RCC 7860 (cell line): Measurements from ENCODE around the gene MINDY4.
A peak's percentile ranks its signal among the peaks of the same experiment; 100 is the strongest.

Source experiments
- DNase-seq: peaks from one replicate; pipeline ENCODE4 v3.0.0-alpha.2; 2015; ENCODE audit warnings: low spot score
- FAIRE-seq: peaks from 2 replicates; lab custom pipeline; 2012; peaks lifted over from hg19 to GRCh38; lab: Jason Lieb, UNC

MINDY4 gene

DNA sequence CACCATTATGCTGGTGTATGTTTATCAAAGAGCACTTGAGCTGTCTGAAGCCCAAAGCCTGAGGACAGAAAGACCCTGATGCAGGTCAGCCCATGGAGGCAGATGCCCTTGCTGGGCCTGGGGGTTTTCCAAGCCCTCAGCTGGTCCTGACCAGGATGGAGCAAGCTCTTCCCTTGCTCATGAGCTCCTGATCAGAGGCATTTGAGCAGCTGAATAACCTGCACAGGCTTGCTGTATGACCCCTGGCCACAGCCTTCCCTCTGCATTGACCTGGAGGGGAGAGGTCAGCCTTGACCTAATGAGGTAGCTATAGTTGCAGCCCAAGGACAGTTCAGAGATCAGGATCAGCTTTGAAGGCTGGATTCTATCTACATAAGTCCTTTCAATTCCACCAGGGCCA, 153.4 kb downstream of the MINDY4 start:
- DNase-seq (no peak), FAIRE-seq (no peak)

DNA sequence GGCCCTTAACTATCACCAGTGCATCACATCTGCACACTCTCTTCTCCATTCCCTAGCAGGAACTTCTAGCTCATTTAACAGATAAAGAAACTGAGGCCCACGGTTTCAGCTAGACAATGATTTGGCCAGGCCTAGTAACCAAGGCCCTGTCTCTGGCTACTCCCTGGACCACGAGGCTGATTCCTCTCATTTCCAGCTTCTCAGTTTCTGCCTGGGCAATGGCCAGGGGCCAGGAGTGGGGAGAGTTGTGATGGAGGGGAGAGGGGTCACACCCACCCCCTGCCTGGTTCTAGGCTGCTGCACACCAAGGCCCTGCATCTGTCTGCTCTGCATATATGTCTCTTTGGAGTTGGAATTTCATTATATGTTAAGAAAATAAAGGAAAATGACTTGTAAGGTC, 153.9 kb downstream of the MINDY4 start:
- no peak for DNase-seq
- no peak for FAIRE-seq

DNA sequence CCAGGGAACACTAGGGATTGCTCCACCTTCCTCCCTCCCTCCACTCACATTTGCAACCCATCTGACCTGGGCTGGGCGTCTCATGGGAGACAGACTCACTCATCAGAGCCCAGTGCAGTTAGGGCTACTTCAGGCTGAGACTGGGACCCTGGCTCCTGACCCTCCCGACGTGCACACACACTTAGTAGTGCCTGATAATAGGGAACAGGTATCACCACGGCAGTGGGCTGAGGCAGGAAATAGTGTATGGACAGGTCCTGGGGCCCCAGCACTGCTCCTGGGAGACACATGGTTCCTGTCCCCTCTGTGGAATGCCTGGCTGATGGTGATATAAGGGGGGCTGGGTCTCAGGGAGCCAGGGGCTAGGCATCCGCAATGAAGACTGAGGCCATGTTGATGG, 154.7 kb downstream of the MINDY4 start:
- FAIRE-seq, result no peak
- no peak for DNase-seq

DNA sequence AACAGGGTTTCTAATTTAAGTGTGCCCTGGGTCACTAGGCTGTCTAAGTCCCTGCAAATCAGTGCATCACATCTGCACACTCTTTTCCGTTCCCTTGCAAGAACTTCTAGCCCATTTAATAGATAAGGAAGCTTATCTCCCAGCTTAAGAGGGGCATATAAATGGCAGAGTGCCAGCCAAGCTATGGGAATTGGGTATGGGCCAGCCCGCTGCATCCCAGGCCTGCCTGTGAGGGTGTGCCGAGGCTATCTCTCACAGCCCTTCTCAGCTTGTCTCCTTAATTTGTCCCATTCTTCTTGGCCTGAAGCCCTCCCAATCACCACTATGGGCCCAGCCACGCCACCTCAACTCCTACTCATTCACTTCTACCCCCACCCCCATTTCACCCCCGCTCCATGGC, 155.1 kb downstream of the MINDY4 start:
- no peak for FAIRE-seq
- DNase-seq, result no peak

DNA sequence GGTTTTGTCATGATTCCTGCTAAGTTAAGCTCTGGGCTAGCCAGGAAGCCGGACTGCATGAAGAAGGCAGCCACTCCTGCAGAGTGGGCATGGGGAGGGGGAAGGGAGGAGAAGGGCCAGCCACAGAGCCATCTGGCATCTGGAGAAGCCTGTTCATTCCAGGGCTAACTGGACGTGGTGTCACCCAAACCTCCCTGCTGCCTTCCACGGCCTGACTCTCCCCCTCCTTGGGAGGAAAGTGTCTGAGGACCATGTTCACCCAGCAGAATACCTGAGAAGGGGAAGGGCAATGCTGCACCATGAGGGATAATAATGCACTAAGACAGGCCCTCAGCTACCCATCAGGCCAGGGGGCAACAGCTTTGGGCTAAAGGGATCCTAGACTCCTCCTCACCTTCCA, 155.8 kb downstream of the MINDY4 start:
- FAIRE-seq, result no peak
- DNase-seq, result no peak

DNA sequence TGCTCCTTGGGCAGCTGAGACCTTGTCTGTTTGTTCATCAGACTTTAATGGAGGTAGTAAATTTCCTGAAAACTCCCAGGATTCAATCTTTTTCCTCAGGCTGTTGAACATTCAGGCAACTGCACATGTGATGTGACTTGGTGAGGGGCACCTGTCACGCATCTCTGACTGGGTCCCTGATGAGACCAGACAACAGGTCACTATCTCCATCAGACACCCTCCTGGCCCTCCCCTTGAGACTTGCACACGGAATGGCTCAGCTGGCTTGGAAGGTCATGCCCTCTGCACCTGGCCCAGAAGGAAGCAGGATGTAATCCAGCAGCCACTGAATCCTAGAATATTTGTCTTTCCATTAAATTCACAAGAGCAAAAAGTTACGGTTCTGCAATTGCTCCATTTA, 156.3 kb downstream of the MINDY4 start:
- FAIRE-seq, result no peak

DNA sequence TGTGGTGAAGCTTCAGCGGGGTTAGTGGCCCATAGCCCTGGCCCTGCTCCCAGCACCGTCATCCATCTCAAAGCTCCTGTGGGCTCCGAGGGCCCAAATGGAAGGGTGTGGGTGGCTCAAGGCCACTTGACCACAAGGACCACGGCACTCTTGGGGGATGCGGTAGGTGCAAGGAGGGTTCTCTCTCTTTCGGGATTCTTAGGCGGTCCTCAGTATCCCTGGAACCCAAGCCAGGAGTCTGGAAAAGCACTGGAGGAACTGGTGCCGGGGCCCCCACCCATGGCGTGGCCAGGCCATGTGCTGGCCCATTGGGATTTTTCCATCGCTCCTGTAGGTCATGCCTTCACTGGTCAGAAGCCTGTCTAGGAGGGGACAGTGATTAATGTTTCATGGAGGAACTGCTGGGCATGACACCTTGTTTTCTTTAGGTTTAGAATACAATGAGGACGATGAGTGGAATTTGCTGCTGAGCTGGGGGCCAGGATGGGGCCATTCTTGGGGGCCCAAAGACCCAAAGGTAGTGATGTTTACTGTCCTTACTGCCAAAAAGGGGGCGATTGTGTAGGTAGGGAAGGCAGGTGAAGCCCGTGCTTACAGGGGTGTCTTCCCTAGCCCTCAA, 157.1 kb downstream of the MINDY4 start:
- no peak for FAIRE-seq
- DNase-seq, result no peak

More for the DNA sequence above, 156.3 kb downstream of the MINDY4 start:
- no peak for DNase-seq

DNA sequence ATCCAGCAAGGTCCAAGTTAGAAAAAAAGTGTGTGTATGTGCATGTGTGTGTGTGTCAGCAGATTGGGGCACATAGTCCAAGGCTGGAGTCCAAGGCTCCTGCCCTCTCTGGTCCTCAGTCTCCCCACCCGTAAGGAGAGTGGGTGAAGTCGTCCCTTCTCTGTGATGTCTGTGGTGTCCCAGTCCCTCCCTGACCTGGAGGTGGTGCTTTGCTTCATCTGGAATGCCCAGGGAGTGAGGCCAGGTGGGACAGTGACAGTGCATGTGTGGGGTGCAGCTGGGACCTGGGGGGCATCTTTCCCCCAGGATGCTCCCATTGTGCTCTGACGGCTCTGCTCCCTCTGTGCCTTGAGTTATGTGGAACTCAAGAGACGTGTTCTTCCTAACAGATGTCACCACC, 158.5 kb downstream of the MINDY4 start:
- DNase-seq (no peak), FAIRE-seq (no peak)

DNA sequence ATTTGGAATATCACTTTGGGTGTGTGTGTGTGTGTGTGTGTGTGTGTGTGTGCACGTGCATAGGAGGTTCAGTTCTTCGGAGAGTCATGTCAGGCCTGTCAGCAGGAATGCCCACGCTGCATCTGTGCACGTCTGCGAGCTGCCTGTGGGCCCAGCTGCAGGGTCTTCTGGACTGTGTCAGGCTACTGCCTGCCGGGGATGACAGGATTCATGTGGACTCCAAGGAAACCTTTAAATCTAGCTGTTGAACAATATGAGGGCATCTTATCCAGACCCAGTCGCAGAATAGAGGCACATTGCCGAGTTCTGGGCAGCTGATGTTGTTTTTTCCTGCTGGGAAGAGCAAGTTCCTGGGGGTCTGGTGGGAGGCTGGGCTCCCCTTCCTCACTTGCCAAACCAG, 159.4 kb downstream of the MINDY4 start:
- DNase-seq, result no peak

DNA sequence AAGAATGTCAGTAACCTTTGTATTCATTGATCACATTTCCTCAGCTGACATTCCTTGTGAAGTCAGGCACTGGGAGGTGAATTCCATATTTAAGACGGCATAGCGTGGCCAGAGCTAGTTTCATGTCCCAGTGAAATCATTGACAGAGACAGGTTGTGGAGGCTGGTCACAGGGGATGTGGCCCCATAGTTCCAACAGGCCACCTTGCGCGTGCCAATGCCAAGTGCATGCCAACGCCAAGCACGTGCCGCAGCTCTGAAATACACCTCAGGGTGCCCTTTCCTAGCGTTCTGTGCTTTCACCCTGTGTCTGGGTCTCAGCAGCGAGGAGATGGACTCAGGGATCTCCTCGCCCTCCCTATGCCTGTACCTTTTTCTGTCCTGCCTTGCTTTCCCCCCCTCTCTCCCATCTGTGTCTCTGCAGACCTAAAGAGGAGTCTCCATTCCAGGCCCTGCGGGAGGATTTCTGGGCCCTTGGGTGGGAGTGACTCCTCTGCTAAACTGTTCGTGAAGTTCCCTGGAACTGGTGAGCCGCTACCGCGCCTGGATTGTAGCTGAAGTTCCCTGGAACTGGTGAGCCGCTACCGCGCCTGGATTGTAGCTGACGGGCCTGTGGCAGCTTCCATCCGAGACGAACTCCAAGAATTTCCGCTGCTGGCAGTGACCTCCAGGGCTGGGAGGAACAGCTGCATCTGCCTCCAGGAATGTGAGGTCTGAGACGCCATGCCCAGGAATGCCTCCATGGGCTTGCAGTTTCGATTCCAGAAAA, 160.1 kb downstream of the MINDY4 start:
- FAIRE-seq, result no peak
- DNase-seq, result no peak

More for the DNA sequence above, 159.4 kb downstream of the MINDY4 start:
- FAIRE-seq, result no peak

DNA sequence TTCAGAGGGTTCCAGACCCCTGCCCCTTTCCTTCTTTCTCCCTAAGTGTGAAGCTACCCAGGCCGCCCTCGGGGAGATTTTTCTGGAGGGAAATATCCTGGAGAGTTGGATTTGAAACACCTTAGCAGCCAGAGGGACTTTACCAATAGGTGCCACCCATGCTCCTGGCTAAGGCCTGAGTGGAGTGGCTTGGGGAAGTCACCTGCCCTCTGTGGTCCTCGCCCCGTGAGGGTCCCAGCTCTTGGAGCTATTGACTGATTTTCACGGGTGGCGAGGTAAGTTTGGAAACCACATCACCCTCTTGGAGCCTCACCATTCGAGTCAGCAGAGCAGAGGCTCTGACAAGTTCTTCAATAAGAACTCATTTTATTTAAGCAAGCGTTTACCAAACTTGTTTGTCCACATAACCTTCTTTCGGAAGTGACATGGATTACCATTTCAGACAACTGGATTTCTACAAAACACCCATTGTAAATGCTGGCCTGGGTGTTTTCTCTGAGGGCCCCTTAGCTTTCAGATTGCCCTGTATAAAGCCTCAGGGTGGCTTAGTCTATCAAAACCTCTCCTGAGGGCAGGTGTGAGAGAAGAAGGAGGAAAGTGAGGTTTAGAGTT, 160.8 kb downstream of the MINDY4 start:
- no peak for DNase-seq
- FAIRE-seq, result no peak

DNA sequence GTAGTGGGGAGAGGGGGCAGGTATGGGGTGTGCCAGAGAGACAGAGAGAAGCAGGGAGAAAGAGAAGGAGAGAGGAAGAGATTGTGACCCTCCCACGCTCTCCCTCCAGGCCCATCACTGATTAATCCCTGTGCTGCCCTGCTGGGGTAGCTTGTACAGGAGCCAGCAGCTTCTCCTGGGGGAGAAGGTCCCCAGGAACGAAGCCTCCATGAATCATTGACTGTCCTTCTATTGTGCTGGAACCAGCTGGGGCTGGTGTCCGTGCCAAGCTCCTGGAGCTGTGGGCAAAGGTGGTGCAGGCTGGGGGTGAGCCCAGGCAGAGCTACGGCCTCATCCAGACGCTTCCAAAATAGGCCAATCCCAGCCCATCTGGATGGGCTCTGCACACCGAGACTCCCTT, 161.3 kb downstream of the MINDY4 start:
- no peak for DNase-seq
- no peak for FAIRE-seq

DNA sequence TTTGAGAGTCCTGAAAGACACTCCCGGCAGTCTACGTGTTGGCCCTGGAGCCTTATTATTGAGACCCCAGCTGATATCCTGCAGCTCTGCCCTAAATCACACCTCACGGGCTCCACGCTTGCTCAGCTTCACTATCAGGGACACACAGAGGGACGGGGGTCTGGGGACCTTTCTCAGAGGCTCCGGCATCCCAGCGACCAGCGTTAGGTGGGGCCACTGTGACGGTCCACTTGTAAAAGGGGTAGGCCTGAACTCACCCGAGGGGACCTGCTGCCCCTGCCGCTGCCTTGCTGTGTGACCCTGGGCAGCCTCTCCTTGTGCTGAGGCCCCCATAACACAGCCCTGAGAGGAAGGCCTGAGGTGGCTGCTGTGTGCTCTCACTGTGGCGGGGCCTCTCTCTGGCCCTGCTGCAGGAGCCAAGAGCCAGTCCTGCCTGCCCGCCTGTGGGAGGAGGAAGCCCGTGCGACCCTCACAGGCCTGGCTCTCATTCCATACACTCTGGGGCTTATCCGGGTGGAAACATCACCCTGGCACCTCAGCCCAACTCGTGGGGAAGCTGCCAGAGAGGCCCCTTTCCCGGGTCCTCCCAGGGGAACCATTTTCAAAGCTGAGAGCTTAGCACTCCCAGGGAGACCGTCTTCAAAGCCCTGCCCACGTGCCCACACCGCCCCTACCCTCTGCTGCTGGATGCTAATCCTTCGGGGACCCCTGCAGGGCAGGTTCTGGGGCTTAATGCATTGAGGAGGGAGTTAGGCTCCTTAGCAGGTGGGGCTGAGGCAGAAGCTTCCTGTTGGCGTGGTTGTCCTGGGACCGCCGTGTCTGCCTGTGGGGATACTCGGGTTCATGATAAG, 162.1 kb downstream of the MINDY4 start:
- FAIRE-seq (no peak), DNase-seq (no peak)

DNA sequence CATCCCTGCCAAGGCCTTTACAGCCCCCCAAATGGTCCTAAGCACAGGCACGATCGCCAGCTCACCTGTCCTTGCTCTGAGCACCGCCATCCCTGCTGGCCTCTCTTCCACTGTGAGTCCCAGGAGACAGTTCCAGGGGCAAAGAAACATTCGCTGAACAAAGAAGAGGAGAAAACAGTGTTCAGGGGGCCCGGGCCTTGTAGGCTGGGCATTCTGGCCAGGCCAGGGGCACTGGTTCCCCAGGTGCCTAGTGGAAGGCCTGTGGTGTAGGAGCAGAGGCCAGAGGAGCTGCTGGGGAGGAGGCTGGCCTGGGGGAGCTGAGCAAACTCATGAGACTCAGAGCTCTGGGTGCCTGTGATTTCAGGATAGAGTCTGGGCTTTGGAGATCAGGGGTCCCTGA, 163.0 kb downstream of the MINDY4 start:
- DNase-seq (no peak), FAIRE-seq (no peak)

DNA sequence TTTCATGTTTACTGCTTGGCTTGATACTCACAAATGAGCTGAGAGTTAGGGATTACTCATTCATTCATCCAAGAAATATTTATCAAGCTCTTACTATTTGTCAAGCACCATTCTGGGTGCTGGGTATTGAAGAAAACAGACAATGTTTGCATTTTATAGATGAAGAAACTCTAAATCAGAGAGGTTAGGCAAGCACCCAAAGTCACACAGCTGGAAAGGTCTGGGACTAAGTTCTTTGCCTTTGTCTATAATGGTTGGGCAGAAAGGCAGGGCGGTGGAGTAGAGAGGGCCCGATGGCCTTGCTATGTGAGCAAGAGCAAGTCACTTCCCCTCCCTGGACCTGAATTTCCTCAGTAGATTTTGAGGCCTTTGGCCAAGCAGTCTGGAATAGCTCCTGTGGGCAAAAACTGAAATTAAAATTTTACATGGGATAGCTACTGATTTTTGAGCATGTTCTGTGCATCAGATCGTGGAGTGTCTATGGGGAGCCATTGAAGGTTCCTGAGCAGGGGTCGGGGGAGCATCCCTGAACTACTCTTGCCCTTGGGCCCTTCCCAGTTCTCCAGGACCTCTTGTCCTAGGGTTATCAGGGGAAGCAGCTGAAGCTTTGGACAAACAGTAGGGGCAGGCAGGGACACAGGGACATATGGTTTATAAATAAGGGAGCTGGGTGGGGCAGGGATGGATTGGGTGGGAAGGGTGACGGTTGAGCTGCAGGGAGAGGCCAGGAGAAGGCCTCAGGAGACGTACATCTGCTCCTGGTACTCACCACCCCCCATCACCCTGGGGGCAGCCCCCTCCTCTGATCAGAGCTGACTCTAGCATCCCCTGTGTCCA, 163.7 kb downstream of the MINDY4 start:
- DNase-seq (no peak), FAIRE-seq (no peak)

DNA sequence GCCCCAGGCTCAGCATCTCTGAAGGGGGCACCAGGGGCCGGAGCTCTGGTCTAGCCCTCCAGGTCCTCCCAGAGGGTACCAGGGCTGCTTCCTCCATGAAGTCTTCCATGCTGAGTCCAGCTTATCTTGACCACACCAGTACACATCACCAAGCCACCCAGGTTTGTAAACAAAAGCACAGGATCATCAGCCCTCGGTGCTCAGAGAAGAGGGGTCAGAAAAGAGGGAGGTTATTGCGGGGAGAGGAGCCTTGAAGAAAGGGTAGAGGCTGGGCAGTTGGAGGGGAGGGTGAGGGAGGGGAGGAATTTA, 164.3 kb downstream of the MINDY4 start:
- no peak for FAIRE-seq

DNA sequence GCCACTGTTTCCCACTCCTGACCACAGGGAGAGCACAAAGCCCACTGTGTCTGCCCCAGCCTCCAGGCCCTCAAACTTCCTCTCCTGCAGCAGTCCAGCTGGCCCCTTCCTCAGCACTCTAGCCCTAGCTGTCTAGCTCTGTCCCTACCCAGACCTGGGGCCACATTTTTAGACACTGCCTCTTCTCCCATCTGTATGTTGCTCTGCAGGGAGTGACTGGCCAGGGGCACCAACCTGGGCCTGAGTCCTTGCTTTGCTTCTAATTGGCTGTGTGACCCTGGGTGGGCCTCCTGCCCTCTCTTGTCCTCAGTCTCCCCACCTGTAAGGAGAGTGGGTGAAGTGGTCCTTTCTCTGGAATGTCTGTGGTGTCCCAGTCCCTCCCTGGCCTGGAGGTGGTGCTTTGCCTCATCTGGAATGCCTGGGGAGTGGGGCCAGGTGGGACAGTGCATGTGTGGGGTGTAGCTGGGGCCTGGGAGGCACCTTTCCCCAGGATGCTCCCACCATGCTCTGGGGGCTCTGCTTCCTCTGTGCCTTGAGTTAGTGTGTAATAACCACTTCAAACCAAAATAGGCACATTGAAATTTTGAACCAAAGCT, 165.5 kb downstream of the MINDY4 start:
- FAIRE-seq, result no peak
- DNase-seq, result no peak

More for the DNA sequence above, 164.3 kb downstream of the MINDY4 start:
- DNase-seq, result no peak

DNA sequence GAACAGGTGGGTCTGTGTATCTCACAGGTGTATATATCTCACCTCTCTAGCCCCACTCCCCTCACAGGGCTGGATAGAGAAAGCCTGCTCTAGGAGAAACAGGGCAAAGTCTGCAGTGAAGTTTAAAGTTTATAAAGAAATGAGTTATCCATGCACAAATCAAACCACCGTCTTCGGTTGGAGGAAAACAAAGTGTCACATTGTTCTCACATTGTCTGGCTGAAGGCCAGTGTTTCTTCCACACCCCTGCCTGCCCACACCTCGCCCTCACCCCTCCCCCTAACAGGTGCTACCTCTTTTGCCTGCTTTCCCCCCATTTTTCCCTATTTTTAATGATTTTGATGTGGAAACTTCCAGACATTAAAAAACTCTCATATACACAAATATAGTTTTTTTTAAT, 166.2 kb downstream of the MINDY4 start:
- no peak for DNase-seq
- FAIRE-seq, result no peak

DNA sequence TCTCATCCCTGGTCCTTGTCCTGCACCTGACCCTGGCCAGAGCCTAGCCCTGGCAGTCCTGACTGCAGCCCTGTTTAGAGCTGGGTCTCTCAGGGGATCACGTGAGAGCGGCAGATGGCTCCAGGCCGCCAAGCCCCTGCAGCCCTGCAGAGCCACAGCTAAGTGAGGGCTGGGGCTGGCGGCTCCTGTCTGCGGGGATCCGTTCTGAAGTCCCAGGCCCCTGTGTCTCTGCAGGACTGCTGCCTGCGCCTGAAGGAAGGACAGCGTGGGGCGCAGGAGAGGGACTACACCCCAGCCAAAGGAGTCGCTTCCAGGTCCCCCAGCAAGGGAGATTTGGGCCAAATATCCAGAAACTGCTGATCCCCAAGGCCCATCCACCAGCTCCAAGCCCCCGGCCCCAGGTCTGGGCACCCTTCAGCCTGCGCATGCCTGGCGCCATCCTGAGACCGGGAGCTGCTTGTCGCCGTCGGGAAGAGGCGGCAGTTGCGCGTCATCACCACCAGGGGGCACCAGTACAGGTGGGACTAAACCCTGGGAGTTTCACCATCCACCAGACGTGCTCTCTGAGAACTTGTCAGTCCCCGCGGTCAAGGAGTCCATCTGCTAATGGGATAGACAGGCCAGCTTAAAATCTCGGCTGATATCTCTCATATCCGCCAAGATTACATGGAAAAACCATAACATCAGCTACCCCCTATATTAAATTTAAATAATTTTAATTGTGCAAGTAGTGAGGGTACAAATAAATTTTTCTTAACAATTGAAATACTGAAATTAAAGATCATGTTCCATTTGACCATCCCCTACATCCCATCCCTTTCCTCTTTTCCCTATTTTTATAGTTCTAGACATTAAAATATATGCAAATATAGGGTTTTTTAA, 167.5 kb downstream of the MINDY4 start:
- DNase-seq, result peak; percentile 56
- no peak for FAIRE-seq
